Nephron (organoid): ENCODE measurements around the gene CACYBP.

Experiments used
- H3K27ac Mint-ChIP-seq, 3 experiments: 2 replicates each; pipeline ENCODE4 v1.8.0; 2020; ENCODE audit warnings: mixed read lengths in 3 of 3, mild to moderate bottlenecking in 2 of 3, moderate library complexity in 1 of 3
- H3K27me3 Mint-ChIP-seq: 2 replicates; pipeline ENCODE4 v1.8.0; 2021; ENCODE audit warnings: low read depth, mild to moderate bottlenecking, moderate library complexity, mixed read lengths
- H3K36me3 Mint-ChIP-seq: 2 replicates; pipeline ENCODE4 v1.8.0; 2020; ENCODE audit warnings: low read depth, mixed read lengths
- H3K4me1 Mint-ChIP-seq: 2 replicates; pipeline ENCODE4 v1.8.0; 2020; ENCODE audit warnings: mixed read lengths
- H3K4me3 Mint-ChIP-seq, 3 experiments: 2 replicates each; pipeline ENCODE4 v1.8.0; 2020; ENCODE audit warnings: mild to moderate bottlenecking in 3 of 3, mixed read lengths in 3 of 3, moderate library complexity in 2 of 3
- H3K9me3 Mint-ChIP-seq: 2 replicates; pipeline ENCODE4 v1.8.0; 2020; ENCODE audit warnings: mixed read lengths
- CTCF ChIP-seq, 3 experiments: fragments of 200-600 bp; sonication (generic); IDR thresholded peaks; one replicate each; pipeline ENCODE4 v1.5.0; 2021; ENCODE audit warnings: antibody characterized with exemption in 3 of 3; ENCODE audit not compliant: unreplicated experiment in 3 of 3

CACYBP gene

DNA sequence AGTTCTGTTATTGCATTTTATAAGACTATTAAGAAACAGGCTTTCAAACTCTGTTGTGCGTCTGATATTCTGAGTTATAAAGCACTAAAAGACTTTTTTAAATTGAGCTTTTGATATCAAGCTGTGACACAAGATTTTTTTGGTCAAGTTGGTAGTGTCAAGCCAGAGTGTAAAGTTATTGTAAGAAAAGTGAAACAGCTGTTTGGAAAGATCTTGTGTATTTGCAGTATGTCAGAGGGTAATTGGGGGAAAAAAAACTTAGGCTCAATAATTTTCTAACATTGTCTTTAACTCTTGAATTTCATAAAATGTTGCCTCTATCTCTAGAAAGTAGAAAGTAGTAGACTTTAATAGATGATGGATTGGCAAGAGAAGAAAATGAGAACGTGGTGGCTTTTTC lies 3.8 kb downstream of the CACYBP start:
- H3K27me3 Mint-ChIP-seq, result no peaks in the 10 kb centered on the region
- TF ChIP-seq CTCF (IDR thresholded peaks at IDR 0.05; ENCODE audit: unreplicated experiment in 3 of 3), result no peak
- H3K4me3 Mint-ChIP-seq, result no peak overlapping the region
- no peaks in the 10 kb centered on the region for H3K9me3 Mint-ChIP-seq
- H3K27ac Mint-ChIP-seq, result peak overlapping the region in 1 of 3 experiments; percentile 38
- peaks cover 26% of the 10 kb centered on the region for H3K4me1 Mint-ChIP-seq
- H3K36me3 Mint-ChIP-seq, result peaks cover 17% of the 10 kb centered on the region

DNA sequence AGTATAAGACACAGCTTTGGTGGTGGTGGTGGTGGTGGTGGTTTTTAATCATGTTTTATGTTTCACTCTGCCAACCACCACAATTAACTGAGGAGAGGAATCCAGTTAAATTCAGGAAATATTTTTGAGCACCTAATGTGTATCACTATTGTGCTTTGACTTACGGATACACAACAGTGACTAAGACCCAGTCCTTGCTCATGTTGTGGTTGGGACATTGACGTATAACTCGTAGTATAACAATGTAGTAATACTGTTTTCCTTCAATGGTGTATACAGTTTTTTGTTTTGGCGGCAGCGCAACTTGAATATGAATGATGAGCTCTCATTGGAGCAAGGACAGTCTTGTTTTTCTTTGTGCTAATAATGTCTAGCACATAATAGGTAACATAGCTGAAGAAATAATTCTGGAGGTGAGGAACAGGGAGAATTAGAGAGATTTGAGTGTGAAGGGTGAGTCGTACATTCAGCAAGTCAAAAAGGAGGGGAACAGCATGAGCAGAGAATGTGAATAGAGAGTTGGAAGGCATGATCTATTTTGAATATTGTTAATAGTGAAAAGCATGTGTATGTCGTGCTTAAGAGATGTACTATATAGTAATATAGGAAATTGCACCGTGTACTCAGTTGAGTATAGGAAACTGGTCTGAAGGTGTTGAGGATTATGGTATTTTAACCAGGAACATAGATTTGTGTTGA lies 5.5 kb downstream of the CACYBP start:
- Mint-ChIP-seq H3K4me3 (no peak overlapping the region), H3K36me3 (peaks cover 28% of the 10 kb centered on the region)

GRCh38 chr1:175009532-175009931 lies 9.8 kb downstream of the CACYBP start:
- TF ChIP-seq CTCF (IDR thresholded peaks at IDR 0.05; ENCODE audit: unreplicated experiment in 3 of 3), result no peak
- H3K27me3 Mint-ChIP-seq, result no peaks in the 10 kb centered on the region
- peaks cover 63% of the 10 kb centered on the region for H3K36me3 Mint-ChIP-seq
- no peaks in the 10 kb centered on the region for H3K4me1 Mint-ChIP-seq
- peak overlapping the region in 1 of 3 experiments; percentile 3 for H3K27ac Mint-ChIP-seq
- no peak overlapping the region for H3K4me3 Mint-ChIP-seq
- no peaks in the 10 kb centered on the region for H3K9me3 Mint-ChIP-seq

More for the DNA sequence above, 5.5 kb downstream of the CACYBP start:
- TF ChIP-seq CTCF (IDR thresholded peaks at IDR 0.05; ENCODE audit: unreplicated experiment in 3 of 3), result no peak
- no peak overlapping the region for H3K27ac Mint-ChIP-seq
- H3K27me3 Mint-ChIP-seq, result no peaks in the 10 kb centered on the region
- no peaks in the 10 kb centered on the region for H3K9me3 Mint-ChIP-seq
- peaks cover 26% of the 10 kb centered on the region for H3K4me1 Mint-ChIP-seq

- Mint-ChIP-seq H3K4me3 (no peak overlapping the region), H3K27me3 (no peaks in the 10 kb centered on the region), H3K27ac (no peak overlapping the region), H3K9me3 (no peaks in the 10 kb centered on the region), H3K4me1 (peaks cover 16% of the 10 kb centered on the region), H3K36me3 (peaks cover 67% of the 10 kb centered on the region)
- TF ChIP-seq CTCF (IDR thresholded peaks at IDR 0.05; ENCODE audit: unreplicated experiment in 3 of 3), result no peak
These were observed 13.7 kb downstream of the CACYBP start for GRCh38 chr1:175013445-175013844.

DNA sequence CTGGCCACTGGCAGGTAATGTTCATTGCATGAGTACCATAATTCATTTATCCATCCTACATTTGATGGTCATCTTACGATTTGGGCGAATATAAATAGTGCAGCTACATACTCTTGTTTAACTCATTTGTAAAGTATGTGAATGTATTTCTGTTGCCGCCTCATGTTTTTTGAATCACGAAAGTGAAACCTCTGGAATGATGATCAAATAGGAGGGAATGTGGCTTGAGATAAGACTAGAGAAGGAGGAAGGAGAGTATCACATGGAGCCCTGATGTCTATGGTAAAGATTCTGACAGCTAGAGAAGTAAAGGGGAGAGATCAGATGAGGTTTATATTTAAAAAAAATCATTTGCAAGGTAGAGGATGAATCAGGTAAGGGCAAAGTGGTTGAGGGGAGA lies 15.5 kb downstream of the CACYBP start:
- TF ChIP-seq CTCF (IDR thresholded peaks at IDR 0.05; ENCODE audit: unreplicated experiment in 3 of 3), result no peak
- Mint-ChIP-seq H3K4me1 (peaks cover 16% of the 10 kb centered on the region), H3K36me3 (peaks cover 59% of the 10 kb centered on the region), H3K9me3 (no peaks in the 10 kb centered on the region), H3K4me3 (no peak overlapping the region), H3K27me3 (no peaks in the 10 kb centered on the region), H3K27ac (no peak overlapping the region)

GRCh38 chr1:175019524-175019923 lies 19.8 kb downstream of the CACYBP start:
- TF ChIP-seq CTCF (IDR thresholded peaks at IDR 0.05; ENCODE audit: unreplicated experiment in 3 of 3), result no peak
- Mint-ChIP-seq H3K9me3 (peaks cover under 1% of the 10 kb centered on the region), H3K4me3 (no peak overlapping the region), H3K27ac (no peak overlapping the region), H3K4me1 (peaks cover 34% of the 10 kb centered on the region), H3K27me3 (no peaks in the 10 kb centered on the region), H3K36me3 (peaks cover 28% of the 10 kb centered on the region)
